ENCODE measurements around the gene HMCN1.
A peak's percentile ranks its signal among the peaks of the same experiment; 100 is the strongest.

HMCN1 gene

GRCh38 chr1:186094172-186094571 lies 360.0 kb downstream of the HMCN1 start:
- DNase-seq (no peak), ATAC-seq (no peak)
- Mint-ChIP-seq H3K4me1 (no peaks in the 10 kb centered on the region), H3K9me3 (no peaks in the 10 kb centered on the region), H3K4me3 (no peak overlapping the region), H3K27me3 (peaks cover 14% of the 10 kb centered on the region), H3K27ac (no peak overlapping the region)

GRCh38 chr1:186099336-186100104 lies 365.3 kb downstream of the HMCN1 start:
- H3K9me3 Mint-ChIP-seq: no peaks in the 10 kb centered on the region
- H3K27me3 Mint-ChIP-seq: peaks cover 14% of the 10 kb centered on the region
- DNase-seq (no peak), ATAC-seq (no peak)
- no peaks in the 10 kb centered on the region for H3K4me1 Mint-ChIP-seq
- no peak overlapping the region for H3K27ac Mint-ChIP-seq
- no peak overlapping the region for H3K4me3 Mint-ChIP-seq

DNA sequence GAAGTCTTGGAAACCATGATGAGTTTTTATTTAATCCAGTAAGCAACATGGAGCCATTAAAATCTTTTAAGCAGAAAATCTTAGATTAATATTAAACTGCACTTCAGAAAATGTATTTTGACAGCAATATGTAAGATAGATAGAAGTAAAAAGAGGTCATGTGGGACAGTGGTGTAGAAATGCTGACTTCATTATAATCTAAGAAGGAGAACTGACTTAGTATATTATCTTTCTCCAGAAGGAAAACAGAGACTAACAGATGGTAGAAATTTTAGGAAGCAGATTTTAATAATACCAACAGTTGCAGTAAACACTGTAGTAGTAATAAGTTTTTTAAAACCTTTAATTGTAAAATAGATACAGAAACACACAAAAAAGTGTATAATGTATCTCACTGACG lies 367.9 kb downstream of the HMCN1 start:
- no peaks in the 10 kb centered on the region for H3K9me3 Mint-ChIP-seq
- H3K4me3 Mint-ChIP-seq: no peak overlapping the region
- no peak for DNase-seq
- H3K4me1 Mint-ChIP-seq: no peaks in the 10 kb centered on the region
- H3K27me3 Mint-ChIP-seq: peaks cover 14% of the 10 kb centered on the region
- H3K27ac Mint-ChIP-seq: no peak overlapping the region
- no peak for ATAC-seq

GRCh38 chr1:186102547-186103148 lies 368.5 kb downstream of the HMCN1 start:
- H3K27me3 Mint-ChIP-seq: peaks cover 14% of the 10 kb centered on the region
- no peaks in the 10 kb centered on the region for H3K4me1 Mint-ChIP-seq

GRCh38 chr1:186104459-186104858 lies 370.3 kb downstream of the HMCN1 start:
- no peaks in the 10 kb centered on the region for H3K9me3 Mint-ChIP-seq
- ATAC-seq (no peak), DNase-seq (no peak)
- no peaks in the 10 kb centered on the region for H3K27me3 Mint-ChIP-seq
- no peak overlapping the region for H3K27ac Mint-ChIP-seq
- no peak overlapping the region for H3K4me3 Mint-ChIP-seq
- H3K4me1 Mint-ChIP-seq: no peaks in the 10 kb centered on the region

More at GRCh38 chr1:186102547-186103148, 368.5 kb downstream of the HMCN1 start:
- ATAC-seq (no peak), DNase-seq (no peak)
- Mint-ChIP-seq H3K9me3 (no peaks in the 10 kb centered on the region), H3K4me3 (no peak overlapping the region), H3K27ac (no peak overlapping the region)

- H3K27ac Mint-ChIP-seq: no peak overlapping the region
- no peak for ATAC-seq
Observed at GRCh38 chr1:186112280-186112679, 378.1 kb downstream of the HMCN1 start.

DNA sequence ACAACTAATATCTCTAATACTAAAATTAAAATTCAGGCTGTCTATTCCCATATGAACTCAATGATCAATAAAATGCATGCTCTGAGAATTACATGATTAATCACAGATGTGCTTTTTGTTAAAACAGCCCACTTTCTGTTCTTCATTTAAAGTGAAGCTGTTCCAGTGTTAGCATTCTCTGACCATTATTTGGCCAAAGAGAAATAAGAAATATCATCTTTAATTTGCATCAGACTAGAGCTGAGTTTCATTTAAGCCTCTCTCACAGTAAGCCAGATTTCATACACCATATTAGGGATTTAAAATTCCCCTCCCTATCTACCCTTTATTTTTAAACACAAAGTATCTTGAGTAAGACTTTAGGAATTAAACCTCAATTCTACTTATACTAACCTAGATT lies 379.3 kb downstream of the HMCN1 start:
- Mint-ChIP-seq H3K9me3 (peaks cover 0 to 5% of the 10 kb centered on the region in 2 donors), H3K4me3 (no peak overlapping the region), H3K27ac (no peak overlapping the region), H3K4me1 (no peaks in the 10 kb centered on the region), H3K27me3 (no peaks in the 10 kb centered on the region)
- ATAC-seq: no peak
- DNase-seq: no peak

More at GRCh38 chr1:186112280-186112679, 378.1 kb downstream of the HMCN1 start:
- Mint-ChIP-seq H3K4me3 (no peak overlapping the region), H3K9me3 (peaks cover 0 to 5% of the 10 kb centered on the region in 2 donors), H3K27me3 (no peaks in the 10 kb centered on the region), H3K4me1 (no peaks in the 10 kb centered on the region)
- no peak for DNase-seq

- Mint-ChIP-seq H3K4me3 (no peak overlapping the region), H3K4me1 (no peaks in the 10 kb centered on the region), H3K27ac (no peak overlapping the region), H3K9me3 (no peaks in the 10 kb centered on the region), H3K27me3 (peaks cover 15% of the 10 kb centered on the region)
- DNase-seq (no peak), ATAC-seq (no peak)
Observed at GRCh38 chr1:186118724-186119123, 384.5 kb downstream of the HMCN1 start.

DNA sequence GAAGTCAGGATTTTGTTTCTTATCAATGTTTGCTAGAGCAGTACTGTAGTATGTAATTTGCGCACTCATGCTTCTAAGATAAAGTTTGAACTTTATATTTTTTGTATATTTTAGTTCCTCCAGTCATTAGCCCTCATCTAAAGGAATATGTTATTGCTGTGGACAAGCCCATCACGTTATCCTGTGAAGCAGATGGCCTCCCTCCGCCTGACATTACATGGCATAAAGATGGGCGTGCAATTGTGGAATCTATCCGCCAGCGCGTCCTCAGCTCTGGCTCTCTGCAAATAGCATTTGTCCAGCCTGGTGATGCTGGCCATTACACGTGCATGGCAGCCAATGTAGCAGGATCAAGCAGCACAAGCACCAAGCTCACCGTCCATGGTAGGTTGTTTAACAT lies 388.6 kb downstream of the HMCN1 start:
- DNase-seq (no peak), ATAC-seq (no peak)
- Mint-ChIP-seq H3K4me1 (no peaks in the 10 kb centered on the region), H3K27me3 (peaks cover 15% of the 10 kb centered on the region), H3K27ac (no peak overlapping the region), H3K9me3 (no peaks in the 10 kb centered on the region), H3K4me3 (no peak overlapping the region)

DNA sequence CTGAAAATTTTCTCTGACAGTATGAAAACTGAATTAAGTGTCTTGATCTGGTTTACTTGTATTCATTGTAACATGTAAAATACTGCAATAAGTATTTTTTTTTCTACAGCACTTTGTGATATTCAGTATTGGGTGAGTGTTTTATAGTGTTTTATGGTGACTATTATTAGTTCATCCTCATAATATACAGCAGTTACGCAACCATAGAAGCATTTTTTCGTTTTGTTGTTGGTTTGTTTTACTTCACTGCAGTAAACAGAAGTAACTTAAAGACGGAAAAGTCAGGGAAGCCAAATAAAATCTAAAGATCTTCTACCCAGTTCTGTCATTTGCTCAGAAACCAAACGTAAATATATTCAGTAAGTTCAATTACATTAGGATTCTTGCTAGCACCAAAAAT lies 390.8 kb downstream of the HMCN1 start:
- Mint-ChIP-seq H3K27ac (no peak overlapping the region), H3K4me3 (no peak overlapping the region), H3K4me1 (no peaks in the 10 kb centered on the region), H3K27me3 (peaks cover 15% of the 10 kb centered on the region), H3K9me3 (no peaks in the 10 kb centered on the region)
- DNase-seq: no peak
- no peak for ATAC-seq

GRCh38 chr1:186125511-186125910 lies 391.3 kb downstream of the HMCN1 start:
- no peak overlapping the region for H3K4me3 Mint-ChIP-seq
- DNase-seq: no peak
- peaks cover 15% of the 10 kb centered on the region for H3K27me3 Mint-ChIP-seq
- H3K4me1 Mint-ChIP-seq: no peaks in the 10 kb centered on the region
- no peak for ATAC-seq
- no peaks in the 10 kb centered on the region for H3K9me3 Mint-ChIP-seq
- H3K27ac Mint-ChIP-seq: no peak overlapping the region

GRCh38 chr1:186129758-186130157 lies 395.6 kb downstream of the HMCN1 start:
- no peaks in the 10 kb centered on the region for H3K9me3 Mint-ChIP-seq
- no peak overlapping the region for H3K4me3 Mint-ChIP-seq
- H3K27ac Mint-ChIP-seq: no peak overlapping the region
- no peaks in the 10 kb centered on the region for H3K27me3 Mint-ChIP-seq
- ATAC-seq: no peak
- no peak for DNase-seq
- H3K4me1 Mint-ChIP-seq: no peaks in the 10 kb centered on the region

GRCh38 chr1:186139115-186139514 lies 404.9 kb downstream of the HMCN1 start:
- Mint-ChIP-seq H3K27me3 (no peaks in the 10 kb centered on the region), H3K4me1 (no peaks in the 10 kb centered on the region), H3K27ac (no peak overlapping the region), H3K4me3 (no peak overlapping the region), H3K9me3 (no peaks in the 10 kb centered on the region)
- DNase-seq: no peak
- no peak for ATAC-seq

DNA sequence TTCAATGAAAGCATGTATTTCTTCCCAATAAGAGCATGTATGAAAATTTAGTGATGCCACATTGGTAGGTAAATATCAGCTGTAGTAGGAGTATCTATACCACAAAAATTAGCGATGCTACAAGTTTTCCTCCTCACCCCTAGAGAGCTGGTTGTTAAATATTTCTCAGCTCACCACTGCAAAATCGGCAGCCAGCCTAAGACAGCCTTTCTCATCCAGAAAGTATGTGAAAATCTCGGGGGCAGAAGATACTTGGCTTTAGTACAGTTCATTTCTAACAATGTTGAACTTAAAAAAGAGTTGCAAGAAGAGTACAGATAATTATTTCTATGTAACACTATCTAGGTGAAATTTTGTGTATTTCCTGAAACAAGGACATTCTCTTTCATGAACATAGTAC lies 405.5 kb downstream of the HMCN1 start:
- Mint-ChIP-seq H3K4me3 (no peak overlapping the region), H3K9me3 (no peaks in the 10 kb centered on the region), H3K27ac (no peak overlapping the region), H3K27me3 (no peaks in the 10 kb centered on the region), H3K4me1 (no peaks in the 10 kb centered on the region)
- ATAC-seq (no peak), DNase-seq (no peak)

DNA sequence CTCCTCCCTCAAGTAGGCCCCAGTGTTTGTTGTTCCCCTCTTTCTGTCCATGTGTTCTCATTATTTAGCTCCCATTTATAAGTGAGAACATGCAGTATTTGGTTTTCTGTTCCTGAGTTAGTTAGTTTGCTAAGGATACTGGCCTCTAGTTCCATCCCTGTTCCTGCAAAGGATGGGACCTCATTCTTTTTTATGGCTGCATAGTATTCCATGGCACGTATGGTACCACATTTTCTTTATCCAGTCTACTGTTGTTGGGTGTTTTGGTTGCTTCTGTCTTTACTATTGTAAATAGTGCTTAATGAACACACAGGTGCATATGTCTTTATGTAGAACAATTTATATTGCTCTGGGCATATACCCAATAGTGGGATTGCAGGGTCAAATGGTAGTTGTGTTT lies 408.0 kb downstream of the HMCN1 start:
- ATAC-seq (no peak), DNase-seq (no peak)
- Mint-ChIP-seq H3K27ac (peak overlapping the region in 1 of 2 donors; percentile 15), H3K4me1 (no peaks in the 10 kb centered on the region), H3K9me3 (no peaks in the 10 kb centered on the region), H3K4me3 (no peak overlapping the region), H3K27me3 (peaks cover 7% of the 10 kb centered on the region)

DNA sequence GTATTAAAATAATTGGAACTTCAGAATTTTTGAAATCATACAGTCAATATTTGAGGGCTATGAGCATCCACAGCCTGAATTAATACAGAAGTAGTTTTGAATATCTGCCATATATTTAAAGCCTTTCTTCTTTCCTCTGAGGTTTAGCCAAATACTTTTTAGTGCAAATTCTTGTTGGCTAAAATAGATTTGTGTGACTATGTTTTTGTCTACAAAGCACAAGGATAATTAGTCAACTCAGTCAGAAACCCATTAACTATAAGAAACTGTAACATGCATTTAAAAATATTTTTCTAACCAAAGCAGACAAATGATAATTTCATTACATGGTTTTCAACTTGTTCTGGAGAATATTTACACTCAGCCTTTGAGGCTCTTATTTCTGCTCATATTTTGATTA lies 408.7 kb downstream of the HMCN1 start:
- no peak overlapping the region for H3K4me3 Mint-ChIP-seq
- ATAC-seq: no peak
- DNase-seq: no peak
- no peak overlapping the region for H3K27ac Mint-ChIP-seq
- no peaks in the 10 kb centered on the region for H3K4me1 Mint-ChIP-seq
- peaks cover 7% of the 10 kb centered on the region for H3K27me3 Mint-ChIP-seq
- H3K9me3 Mint-ChIP-seq: no peaks in the 10 kb centered on the region

- Mint-ChIP-seq H3K4me1 (no peaks in the 10 kb centered on the region), H3K27ac (no peak overlapping the region), H3K9me3 (no peaks in the 10 kb centered on the region), H3K27me3 (peaks cover 7% of the 10 kb centered on the region), H3K4me3 (no peak overlapping the region)
- ATAC-seq (no peak), DNase-seq (no peak)
Observed at GRCh38 chr1:186143481-186143880, 409.3 kb downstream of the HMCN1 start.
